NT2/D1 (cell line): ENCODE measurements around the gene SLC39A5.

Experiments
- YY1 ChIP-seq: IDR thresholded peaks from 2 replicates; pipeline ENCODE4 v1.6.1; 2011; ENCODE audit not compliant: insufficient read length, insufficient read depth
- ZNF274 ChIP-seq: IDR thresholded peaks from 2 replicates; pipeline ENCODE4 v1.6.1; 2011; ENCODE audit warnings: mild to moderate bottlenecking, low read depth, low read length

DNA sequence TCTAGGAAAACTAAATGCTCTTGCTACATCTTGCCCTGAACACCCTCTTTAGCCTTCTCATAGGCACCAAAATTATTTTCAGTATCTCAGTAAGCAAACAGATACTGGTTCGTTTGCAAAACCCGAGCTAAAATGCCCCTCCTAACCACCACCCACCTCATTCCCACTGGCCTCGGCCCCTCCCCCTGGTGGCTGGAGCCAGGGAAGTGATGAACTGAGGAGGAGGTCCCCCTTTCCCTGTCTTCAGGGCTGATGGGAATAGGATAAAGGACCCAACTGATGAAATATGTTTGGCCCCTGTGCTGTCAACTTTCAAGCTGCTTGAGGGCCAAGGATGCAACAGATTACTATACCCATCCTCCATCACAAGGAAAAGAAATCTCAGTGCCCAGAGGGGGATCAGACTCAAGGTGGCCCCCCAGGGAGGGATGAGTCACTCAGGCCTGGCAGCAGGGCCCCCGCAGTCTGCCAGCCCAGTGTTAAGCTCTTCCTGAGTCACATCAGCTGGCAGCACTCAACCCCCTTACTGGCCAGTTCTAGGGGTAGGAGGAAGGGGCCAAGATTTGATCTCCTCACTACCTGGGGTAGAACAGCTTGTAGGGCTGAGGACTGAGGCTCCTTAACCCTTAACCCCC lies 26.6 kb downstream of the SLC39A5 start:
- TF ChIP-seq ZNF274 (no peak), YY1 (no peak)
